GM04504 (cell line): ENCODE data around the gene ACOX3.

ENCODE experiments used
- DNase-seq: peaks from one replicate; pipeline ENCODE4 v3.0.0-alpha.2; 2012; ENCODE audit warnings: low read depth

ACOX3 gene

DNA sequence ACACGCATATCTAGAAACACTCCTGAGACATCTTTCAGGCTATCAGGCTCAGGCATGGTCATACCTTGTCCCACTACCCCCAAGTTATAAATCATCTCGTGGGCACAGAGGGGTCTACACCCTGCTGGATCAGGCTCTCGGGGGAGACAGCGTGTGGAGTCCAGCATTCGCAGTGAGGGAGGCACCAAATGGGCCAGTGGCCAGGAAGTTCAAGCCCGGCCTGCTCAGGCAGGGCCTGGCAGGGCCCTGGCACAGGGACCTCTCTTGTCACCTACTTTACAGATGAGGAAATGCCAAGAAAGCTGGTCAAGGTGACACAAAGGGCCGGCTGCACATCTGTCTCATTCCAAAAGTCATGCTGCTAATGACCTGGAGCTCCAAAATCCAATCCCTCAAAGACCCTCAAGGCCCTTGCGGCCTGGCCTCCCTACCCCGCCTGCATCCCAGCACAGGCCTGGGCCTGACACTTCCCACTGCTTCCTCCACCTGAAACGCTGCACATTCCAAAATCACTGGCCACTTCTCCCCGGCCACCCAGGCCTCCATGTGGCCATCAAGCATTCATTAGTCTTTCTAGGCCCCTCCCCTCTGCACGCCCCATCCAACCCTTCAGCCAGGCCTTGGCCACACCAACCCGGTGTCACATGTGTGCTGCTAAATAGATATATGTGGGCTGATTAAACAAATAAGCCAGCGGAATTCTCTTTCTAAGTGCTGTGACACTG, 35.6 kb downstream of the ACOX3 start:
- no peak for DNase-seq

DNA sequence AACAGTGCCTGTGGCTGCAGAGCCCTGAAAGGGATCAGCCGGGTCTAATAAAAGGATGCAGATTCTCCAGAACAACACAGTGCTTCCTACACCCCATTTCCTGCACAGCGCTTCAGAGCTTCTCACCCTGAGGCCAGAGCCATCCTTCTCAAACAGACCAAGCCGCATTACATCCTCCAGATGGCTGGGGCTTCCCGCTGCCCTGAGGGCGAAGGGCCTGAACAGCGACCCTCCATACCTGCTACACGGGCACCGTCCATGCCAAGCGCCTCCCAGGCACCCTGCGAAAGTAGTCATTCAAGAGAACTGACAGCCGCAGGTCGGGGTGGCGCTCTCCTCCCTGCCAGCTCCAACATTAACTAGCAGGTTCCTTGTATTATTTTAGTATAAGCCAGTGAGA, 36.5 kb downstream of the ACOX3 start:
- DNase-seq = no peak

DNA sequence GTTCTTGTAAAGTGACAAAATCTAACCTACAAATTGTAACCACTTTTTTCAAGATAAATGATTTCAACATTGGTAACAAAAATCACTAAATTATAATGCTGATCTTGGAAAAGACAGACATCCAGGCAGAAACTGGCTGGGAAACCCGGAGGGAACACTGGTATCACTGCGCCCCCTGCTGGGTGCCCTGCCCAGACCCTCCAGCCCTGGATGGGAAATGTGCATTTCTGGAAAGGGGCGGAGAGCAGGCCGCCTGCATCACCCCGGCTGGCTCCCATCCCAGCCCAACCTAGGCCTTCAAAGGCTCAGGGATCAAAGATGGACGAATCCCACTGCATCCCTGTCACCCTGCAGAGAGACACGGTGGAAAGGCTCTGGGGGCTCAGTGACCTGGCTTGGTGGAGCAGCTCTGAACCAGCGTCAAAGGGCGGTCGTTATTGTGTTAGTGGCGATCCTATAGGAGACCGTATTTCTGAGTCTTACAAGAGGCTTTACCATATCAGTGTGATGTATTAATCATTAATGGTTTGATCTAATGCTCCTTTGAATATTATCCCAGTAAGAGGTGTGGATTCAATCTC, 37.3 kb downstream of the ACOX3 start:
- DNase-seq = no peak

DNA sequence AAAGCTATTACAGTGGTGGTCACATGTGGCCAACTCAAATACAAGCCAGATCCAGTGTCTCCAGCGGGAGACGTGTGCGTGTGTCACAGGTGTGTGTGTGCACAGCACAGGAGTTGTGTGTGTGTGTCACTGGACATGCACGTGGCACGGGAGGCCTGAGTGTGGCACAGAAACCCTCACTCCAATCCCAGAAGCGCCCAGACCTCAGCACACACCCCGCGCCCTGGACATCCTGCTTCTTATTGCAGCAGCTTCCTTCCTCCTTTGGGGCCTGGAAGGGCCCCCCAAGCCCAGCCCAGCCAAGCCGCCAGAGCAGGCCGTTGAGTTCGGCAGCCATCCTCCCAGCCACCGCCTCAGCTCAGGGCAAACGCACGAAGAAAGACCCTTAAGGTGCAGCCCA, 37.9 kb downstream of the ACOX3 start:
- no peak for DNase-seq

DNA sequence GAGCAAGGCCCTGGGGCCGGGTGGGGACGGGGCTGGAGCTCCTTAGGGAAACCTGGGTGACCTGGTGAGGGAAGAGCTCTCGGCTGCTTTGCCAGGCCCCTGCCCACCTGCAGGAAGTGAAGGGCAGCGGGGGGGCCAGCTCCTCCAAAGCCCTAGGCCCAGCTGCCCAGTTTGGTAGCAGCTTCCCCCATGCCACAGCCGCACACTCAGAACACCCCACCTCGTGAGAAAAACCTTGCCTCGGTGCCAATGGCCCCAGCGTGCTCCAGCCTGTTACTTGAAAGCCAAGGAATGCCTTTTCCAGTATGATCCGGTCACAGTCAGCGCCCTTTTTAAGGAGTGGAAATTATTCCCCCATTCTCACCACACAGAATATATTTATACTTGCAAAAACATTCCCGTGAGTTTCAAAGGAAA, 38.3 kb downstream of the ACOX3 start:
- no peak for DNase-seq

DNA sequence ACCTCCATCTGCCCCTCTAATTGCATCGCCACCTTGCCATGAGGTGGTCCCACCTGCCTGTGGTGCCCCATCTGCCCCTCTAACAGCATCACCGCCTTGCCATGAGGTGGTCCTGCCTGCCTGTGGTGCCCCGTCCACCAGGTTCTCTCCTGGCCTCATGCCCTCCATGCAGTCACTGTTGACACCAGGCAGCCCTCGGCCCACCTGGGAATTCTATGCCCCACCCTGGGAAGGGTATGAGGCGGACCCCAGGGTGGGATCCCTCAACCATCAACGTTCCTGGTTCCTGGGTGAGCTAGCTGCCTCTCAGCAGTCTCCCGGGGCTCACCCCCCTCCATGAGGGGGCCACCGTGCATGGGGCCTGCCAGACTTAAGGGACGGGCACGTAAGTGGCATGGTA, 38.9 kb downstream of the ACOX3 start:
- DNase-seq = no peak

DNA sequence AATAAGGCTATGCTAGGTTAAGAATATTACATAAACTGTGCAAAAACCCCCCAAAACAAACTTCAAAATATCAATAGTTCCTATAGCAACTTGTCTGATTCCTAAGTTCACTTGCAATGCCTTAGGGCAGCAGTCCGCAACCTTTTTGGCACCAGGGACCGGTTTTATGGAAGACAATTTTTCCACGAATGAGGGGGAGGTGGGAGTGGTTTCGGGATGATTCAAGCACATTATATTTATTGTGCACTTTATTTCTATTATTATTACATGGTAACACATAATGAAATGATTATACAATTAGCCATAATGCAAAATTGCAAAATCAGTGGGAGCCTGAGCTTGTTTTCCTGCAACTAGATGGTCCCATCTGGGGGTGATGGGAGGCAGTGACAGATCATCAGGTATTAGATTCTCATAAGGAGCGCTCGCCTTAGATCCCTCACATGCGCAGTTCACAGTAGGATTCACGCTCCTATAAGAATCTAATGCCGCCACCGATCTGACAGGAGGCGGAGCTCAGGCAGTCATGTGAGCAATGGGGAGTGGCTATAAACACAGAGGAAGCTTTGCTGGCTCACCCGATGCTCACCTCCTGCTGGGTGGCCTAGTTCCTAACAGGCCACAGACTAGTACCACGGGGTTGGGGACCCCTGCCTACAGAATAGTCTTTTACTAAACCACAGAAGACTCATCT, 39.7 kb downstream of the ACOX3 start:
- DNase-seq = no peak

DNA sequence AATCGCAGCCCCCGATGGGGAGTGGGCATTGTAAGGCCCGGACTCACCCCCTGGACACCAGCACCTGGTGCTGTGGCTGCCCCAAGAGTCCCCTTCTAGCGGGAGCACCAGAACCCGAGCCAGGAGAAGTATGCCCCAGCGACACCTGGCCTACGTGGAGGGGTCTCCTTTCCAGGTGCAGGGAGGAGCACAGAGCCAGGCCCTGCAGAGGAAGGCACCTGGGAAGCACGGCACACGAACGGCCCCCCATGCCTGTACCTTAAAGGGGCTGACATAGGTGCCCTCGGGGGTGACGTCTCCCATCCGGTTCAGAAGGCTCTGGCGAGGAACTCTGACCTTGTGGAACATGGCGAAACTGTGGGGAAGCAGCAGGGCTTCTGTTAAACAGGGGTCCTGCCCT, 41.2 kb downstream of the ACOX3 start:
- no peak for DNase-seq

DNA sequence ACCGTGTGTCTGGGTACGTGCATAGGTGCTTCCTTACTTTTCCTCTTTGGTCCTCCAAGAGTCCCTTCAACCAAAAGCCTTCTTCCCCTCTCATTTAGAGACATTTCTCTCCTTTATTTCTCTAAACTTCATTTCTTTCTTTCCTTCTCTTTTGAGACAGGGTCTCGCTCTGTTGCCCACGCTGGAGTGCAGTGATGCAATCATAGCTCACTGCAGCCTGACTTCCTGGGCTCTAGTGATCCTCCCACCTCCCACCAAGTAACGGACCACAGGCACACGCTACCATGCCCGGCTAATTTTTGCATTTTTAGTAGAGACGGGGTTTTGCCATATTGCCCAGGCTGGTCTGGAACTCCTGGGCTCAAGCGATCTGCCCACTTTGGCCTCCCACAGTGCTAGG, 42.2 kb downstream of the ACOX3 start:
- no peak for DNase-seq

DNA sequence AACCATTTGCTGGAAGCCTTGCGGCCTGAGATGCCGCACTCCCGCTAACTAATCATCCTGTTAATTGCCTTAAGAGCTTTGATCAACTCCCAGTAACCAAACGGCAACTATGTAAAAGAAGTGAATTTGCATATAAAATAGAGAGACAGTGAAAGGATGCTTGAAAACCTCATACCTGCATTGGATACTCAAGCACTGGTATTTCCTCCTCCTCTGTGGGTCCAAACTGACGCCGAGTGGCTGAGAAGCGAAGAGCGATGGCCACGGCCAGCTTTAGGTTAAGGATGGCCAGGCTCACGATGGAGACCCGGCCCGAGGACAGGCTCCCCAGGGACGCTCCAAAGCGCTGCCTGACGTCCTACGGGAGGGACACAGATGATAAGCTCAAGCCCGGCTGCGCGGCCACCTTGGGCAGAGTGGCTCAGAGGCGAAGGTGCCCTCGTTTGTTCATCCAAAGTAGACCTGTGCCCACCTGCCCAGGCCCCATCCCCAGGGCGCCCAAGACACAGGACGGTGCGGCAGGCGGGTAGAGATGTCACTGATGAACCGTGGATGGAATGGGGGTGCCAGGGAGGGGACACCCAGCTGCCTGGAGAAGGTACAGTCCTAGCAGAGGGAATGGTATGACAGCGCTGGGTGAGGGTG, 43.6 kb downstream of the ACOX3 start:
- no peak for DNase-seq

DNA sequence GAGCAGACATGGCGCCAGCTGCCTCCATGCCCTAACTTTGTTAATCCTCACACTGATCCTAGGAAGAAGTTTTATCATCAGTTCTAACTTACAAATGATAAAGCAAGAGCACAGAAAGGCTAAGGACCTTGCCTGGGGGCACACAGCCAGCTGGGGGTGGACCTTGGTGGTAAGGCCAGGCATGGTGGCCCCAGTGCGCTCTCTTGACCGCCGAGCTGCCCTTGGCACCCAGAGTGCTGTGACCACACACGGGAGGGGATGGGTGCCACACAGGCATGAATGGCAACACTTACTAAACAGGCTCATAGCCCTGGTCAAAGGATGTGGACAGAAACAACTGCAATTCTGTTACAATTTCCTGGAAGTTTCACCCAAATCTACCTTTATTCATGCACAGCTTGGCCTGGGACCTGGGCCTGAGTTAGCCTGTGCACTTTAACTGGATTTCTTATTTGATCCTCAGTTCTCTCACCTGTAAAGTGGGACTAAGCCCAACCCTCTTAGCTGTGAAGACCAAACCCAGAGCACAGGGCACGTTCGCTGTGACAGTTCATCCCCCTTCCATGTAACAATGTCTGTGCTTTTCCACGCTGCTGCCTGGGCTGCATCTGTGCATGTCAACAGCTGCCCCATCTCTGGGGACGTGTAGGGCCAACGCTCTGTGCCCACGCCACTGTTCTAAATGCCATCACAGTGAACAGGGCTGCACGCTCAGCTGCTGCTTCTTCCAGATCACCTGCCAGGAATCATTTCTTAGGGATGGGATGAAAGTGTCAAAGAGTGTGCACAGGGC, 44.8 kb downstream of the ACOX3 start:
- DNase-seq = no peak

DNA sequence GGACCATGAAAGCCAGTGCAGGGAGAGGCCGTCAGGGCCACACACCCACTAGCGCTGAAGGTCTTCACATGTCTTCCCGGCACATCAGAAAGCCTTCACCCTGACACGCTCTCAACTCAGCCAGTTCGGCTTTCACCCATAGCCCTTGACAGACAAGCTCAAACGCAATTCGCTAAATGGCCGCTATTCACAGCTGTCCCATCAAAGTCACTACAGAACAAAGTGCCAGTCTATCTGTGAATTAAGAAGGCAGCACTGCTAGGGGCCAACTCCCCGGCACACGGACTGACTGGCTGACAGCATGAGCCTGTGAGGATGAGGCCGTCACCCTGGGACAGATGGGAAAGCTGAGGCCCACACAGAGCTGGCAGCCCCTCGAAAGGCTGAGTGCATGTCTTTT, 45.7 kb downstream of the ACOX3 start:
- DNase-seq = no peak

DNA sequence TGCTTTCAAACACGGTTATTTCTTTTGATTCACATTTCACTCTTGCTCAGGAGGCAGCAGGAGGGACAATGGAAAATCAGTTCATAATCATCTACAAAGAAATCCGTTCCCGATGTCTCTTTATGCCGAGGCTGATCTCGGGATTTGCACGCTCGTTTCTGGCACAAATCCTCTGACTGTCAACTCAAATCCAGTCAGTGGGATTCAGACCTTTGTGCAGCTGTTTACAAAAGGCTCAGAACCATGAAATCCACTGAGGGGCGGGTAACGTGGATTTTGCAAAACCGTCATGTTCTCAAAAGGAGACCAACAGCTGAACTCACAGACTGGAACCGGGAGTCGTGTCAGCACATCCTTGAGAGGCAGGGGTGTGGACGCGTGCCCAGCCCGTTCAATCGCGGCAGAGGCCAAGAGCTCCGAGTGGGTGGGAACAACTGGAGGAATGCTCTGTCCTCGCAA, 46.4 kb downstream of the ACOX3 start:
- no peak for DNase-seq

DNA sequence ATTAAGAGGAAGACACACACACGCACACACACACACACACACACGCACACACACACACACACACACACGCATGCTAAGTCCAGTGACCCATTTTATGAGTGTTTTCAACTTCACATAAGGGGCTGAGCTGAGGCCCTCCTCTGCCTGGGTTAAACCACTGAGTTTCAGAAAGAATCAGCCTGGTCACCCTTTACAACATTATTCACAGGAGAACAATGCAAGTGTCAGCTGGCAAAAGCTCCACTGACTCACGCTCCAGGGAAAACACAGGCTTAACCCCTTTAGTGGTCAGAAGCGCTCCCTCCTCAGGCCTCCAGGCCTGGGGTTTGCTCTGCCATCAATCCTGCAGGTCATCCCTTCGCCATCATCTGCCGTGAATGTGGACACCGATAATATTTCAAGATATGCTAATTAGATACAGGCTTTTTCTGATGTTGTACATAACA, 46.9 kb downstream of the ACOX3 start:
- peak; percentile 98 for DNase-seq

DNA sequence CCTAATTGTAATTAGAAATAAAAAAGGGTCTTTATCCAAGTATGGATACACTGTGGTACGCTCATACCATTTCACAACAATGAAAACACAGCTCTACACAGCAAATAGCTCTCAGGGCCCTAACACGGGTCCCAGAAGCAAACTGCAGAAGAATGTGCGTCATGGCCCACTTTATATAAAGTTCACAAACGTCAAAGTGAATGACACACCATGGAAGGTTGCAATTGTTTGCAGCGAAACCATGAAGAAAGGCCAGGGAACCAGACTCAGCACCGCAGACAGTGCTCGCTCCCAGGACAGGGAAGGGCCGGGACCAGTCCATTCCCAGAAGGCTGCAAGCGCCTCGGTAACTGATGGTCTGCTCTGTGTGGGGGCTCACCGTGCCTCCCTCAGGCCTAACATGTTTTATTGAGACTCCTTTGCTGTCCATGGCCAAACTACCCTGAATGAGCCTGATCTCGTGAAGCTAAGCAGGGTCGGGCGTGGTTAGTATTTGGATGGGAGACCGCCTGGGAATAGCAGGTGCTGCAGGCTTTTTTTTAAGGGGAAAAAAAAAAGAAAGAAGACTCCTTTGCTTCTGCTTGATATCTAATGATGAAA, 47.8 kb downstream of the ACOX3 start:
- DNase-seq = no peak

DNA sequence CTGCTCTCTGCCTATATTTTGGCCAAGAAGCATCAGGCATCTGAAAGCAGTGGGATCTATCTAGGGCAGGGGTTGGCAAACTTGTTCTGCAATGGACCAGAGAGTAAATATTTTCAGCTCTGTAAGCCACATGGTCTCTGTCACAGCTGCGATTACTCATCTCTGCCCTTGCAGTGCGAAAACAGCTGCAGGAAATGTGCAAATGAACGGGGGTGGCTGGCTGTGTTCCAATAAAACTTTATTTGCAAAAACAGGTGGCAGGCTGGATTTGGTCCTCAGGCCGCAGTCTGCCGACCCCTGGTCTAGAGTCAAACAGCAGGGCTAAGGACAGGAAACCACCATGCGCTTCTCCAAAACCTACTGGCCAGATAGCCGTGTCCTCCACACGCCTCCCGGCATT, 48.6 kb downstream of the ACOX3 start:
- DNase-seq = no peak

DNA sequence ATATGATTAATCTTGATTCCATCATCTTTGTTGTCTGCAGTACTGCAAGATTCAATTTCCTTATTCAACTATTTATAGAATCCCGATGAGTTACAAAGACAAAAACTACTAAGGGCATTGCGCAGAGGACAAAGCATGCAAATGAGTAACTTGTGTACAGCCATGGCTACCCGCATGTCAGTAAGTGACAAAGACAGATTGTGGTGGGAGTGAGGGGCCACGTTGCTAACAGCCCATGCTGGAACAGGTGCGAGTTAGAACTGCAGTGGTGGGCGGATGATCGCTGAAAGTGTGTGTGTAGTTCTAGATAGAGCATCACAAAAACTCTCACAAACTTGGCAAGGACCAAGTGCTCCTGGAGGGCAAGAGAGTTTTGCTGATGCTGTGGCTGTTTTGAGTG, 49.5 kb downstream of the ACOX3 start:
- no peak for DNase-seq

DNA sequence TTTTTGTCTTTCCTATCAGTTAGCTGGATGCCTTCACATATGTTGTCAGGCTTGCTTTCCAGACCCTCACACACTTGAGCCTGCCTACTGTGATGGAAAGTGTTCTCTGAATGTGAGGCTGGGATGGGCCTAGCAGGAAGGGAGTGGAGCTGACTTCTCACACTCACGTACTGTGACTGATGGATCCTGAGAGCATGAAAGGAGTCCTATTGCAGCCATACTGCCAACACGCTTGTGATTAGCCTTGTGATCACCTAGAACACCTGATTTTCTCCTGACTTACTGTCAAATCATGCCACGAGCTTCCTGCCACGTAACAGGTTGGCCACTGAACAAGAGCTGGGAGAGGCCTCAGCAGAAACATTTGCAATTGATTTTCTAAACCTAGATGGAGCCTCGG, 49.9 kb downstream of the ACOX3 start:
- no peak for DNase-seq

DNA sequence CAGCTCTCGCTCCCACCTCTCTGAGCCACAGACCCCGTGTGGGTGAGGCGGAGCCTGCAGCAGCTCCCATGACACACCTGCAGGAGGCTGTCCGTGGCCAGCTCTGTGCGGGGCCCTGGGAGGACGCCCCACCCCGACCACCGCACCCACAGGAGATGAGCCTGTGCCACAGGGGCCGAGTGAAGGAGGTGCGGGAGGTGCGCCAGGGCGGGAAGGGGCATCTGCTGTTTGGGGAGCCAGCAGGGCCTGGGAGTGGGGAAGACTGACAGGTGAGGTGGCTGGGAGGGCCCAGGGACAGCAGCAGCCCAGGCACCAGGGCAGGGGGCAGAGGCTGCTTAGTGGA, 52.0 kb downstream of the ACOX3 start:
- DNase-seq = no peak

DNA sequence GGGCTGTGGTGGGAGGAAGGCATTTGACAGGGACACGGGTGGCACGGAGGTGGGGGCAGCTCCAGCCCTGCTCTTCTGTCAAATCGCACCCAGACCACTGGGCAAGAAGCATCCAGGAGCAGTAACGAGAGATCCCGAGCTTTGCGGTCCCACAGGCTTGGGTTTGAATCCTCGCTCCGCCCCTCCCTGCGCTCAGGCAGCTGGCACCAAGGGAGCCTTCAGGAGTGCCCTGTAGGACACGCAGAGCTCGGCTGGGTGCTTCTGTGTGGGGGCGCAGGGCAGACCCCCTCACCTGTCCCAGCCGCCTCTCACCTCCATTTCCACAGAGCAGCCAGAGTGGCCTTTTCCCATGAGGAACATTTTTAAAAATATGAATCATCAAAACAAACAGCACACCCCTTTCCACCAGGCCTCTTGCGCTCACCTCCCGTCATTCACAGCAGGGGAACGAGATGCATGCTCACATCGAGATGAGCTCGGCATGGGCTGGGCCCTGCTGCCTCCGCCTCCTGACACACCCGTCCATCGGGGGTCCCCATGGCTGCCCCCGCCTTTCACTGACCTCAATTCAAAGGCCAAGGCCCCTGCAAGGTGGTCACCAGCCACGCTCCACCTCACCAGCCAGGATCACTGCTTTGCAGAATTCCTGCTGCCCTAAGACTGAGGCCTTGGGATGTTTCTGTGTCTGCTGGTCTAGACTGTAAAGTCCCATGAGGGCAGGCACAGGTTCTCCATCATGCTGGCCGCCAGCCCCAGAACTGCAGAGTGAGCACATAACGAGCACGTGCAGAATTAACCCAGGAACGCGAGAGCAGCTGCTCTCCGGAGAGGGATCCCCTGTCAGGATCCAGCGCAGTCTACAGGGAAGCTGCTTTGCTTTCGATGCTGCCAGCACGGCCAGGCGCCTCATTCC, 52.7 kb downstream of the ACOX3 start:
- DNase-seq = no peak

DNA sequence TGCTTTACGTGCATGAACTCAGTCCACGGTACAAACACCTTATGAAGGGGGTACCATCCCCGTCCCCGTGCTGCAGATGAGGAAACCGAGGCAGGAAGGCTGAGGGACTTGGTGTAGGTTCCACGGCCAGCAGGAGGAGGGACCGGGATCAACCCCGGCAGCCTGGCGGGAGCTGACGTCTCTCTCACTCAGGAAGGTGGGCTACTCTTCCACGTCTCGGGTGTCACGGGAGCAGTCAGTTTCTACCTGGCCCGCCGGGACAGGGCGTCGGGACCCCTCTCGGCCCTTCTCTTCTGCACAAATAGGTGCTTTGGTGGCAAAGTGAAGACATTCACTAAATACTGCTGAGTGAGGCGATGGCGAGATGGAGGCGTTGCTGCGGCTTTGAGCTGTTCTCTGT, 53.3 kb downstream of the ACOX3 start:
- DNase-seq = no peak
